Dendritic cell treated with granulocyte-macrophage colony-stimulating factor and Interleukin-4, amounts not matched to agents 40 ng/mL and 50 ng/mL, for 4 days (primary cell): ENCODE results near the gene MAML2.

Source experiments
- H3K27ac Mint-ChIP-seq: one replicate; pipeline ENCODE4 v1.8.0; 2022; ENCODE audit warnings: mild to moderate bottlenecking, mixed read lengths
- H3K27me3 Mint-ChIP-seq: one replicate; pipeline ENCODE4 v1.8.0; 2022; ENCODE audit warnings: mild to moderate bottlenecking, mixed read lengths
- H3K36me3 Mint-ChIP-seq: one replicate; pipeline ENCODE4 v1.8.0; 2022; ENCODE audit warnings: low read depth, mixed read lengths
- H3K4me1 Mint-ChIP-seq: one replicate; pipeline ENCODE4 v1.8.0; 2022; ENCODE audit warnings: low read depth, mixed read lengths
- H3K4me3 Mint-ChIP-seq: one replicate; pipeline ENCODE4 v1.8.0; 2022; ENCODE audit warnings: mild to moderate bottlenecking, moderate library complexity, mixed read lengths
- H3K9me3 Mint-ChIP-seq: one replicate; pipeline ENCODE4 v1.8.0; 2022; ENCODE audit warnings: mixed read lengths
- intact Hi-C: fragments of 100-400 bp; cut with micrococcal nuclease; formaldehyde crosslinking; loops from one replicate; pipeline ENCODE4 v1.15.0; 2022

Gene MAML2

GRCh38 chr11:96008161-96008720 lies 334.8 kb downstream of the MAML2 start:
- Mint-ChIP-seq H3K4me3 (no peak overlapping the region), H3K27me3 (no peaks in the 10 kb centered on the region), H3K4me1 (peaks cover 11% of the 10 kb centered on the region), H3K36me3 (no peaks in the 10 kb centered on the region), H3K27ac (no peak overlapping the region), H3K9me3 (no peaks in the 10 kb centered on the region)
- intact Hi-C loops, result no loop called here

GRCh38 chr11:96006037-96006436 lies 337.0 kb downstream of the MAML2 start:
- Mint-ChIP-seq H3K9me3 (peaks cover 13% of the 10 kb centered on the region), H3K36me3 (no peaks in the 10 kb centered on the region), H3K27ac (no peak overlapping the region), H3K4me3 (no peak overlapping the region), H3K27me3 (no peaks in the 10 kb centered on the region), H3K4me1 (no peaks in the 10 kb centered on the region)
- intact Hi-C loops, result no loop called here

- H3K27ac Mint-ChIP-seq, result no peak overlapping the region
- intact Hi-C loops, result no loop called here
- no peaks in the 10 kb centered on the region for H3K36me3 Mint-ChIP-seq
- no peak overlapping the region for H3K4me3 Mint-ChIP-seq
- no peaks in the 10 kb centered on the region for H3K4me1 Mint-ChIP-seq
- H3K9me3 Mint-ChIP-seq, result peaks cover 13% of the 10 kb centered on the region
- H3K27me3 Mint-ChIP-seq, result no peaks in the 10 kb centered on the region
Measured at GRCh38 chr11:96004862-96005261, 338.1 kb downstream of the MAML2 start.

- Mint-ChIP-seq H3K9me3 (peaks cover 13% of the 10 kb centered on the region), H3K36me3 (no peaks in the 10 kb centered on the region), H3K4me3 (no peak overlapping the region), H3K27me3 (no peaks in the 10 kb centered on the region), H3K27ac (no peak overlapping the region), H3K4me1 (no peaks in the 10 kb centered on the region)
- intact Hi-C loops, result no loop called here
Measured at GRCh38 chr11:96002754-96003290, 340.2 kb downstream of the MAML2 start.

- Mint-ChIP-seq H3K27ac (no peak overlapping the region), H3K9me3 (peaks cover 13% of the 10 kb centered on the region), H3K4me3 (no peak overlapping the region), H3K36me3 (no peaks in the 10 kb centered on the region), H3K27me3 (no peaks in the 10 kb centered on the region), H3K4me1 (no peaks in the 10 kb centered on the region)
- intact Hi-C loops, result no loop called here
Measured at GRCh38 chr11:96002339-96002738, 340.7 kb downstream of the MAML2 start.

GRCh38 chr11:96001037-96001436 lies 342.0 kb downstream of the MAML2 start:
- H3K27me3 Mint-ChIP-seq, result no peaks in the 10 kb centered on the region
- H3K36me3 Mint-ChIP-seq, result no peaks in the 10 kb centered on the region
- no peak overlapping the region for H3K27ac Mint-ChIP-seq
- H3K4me3 Mint-ChIP-seq, result no peak overlapping the region
- H3K4me1 Mint-ChIP-seq, result no peaks in the 10 kb centered on the region
- H3K9me3 Mint-ChIP-seq, result peaks cover 13% of the 10 kb centered on the region
- intact Hi-C loops, result no loop called here

- intact Hi-C loops, result no loop called here
- Mint-ChIP-seq H3K27ac (no peak overlapping the region), H3K4me3 (no peak overlapping the region), H3K36me3 (no peaks in the 10 kb centered on the region), H3K9me3 (peaks cover 13% of the 10 kb centered on the region), H3K27me3 (no peaks in the 10 kb centered on the region), H3K4me1 (no peaks in the 10 kb centered on the region)
Measured at GRCh38 chr11:95999711-96000406, 343.1 kb downstream of the MAML2 start.

GRCh38 chr11:95996621-95997235 lies 346.3 kb downstream of the MAML2 start:
- no peaks in the 10 kb centered on the region for H3K4me1 Mint-ChIP-seq
- H3K9me3 Mint-ChIP-seq, result no peaks in the 10 kb centered on the region
- no peaks in the 10 kb centered on the region for H3K36me3 Mint-ChIP-seq
- H3K27ac Mint-ChIP-seq, result no peak overlapping the region
- H3K27me3 Mint-ChIP-seq, result no peaks in the 10 kb centered on the region
- H3K4me3 Mint-ChIP-seq, result no peak overlapping the region
- intact Hi-C loops, result no loop called here

- Mint-ChIP-seq H3K27ac (no peak overlapping the region), H3K9me3 (no peaks in the 10 kb centered on the region), H3K27me3 (no peaks in the 10 kb centered on the region), H3K4me3 (no peak overlapping the region), H3K4me1 (no peaks in the 10 kb centered on the region), H3K36me3 (no peaks in the 10 kb centered on the region)
- intact Hi-C loops, result no loop called here
Measured at GRCh38 chr11:95994329-95994728, 348.7 kb downstream of the MAML2 start.

- intact Hi-C loops, result no loop called here
- Mint-ChIP-seq H3K9me3 (no peaks in the 10 kb centered on the region), H3K27me3 (no peaks in the 10 kb centered on the region), H3K4me3 (no peak overlapping the region), H3K27ac (no peak overlapping the region), H3K4me1 (no peaks in the 10 kb centered on the region), H3K36me3 (no peaks in the 10 kb centered on the region)
Measured at GRCh38 chr11:95993438-95994298, 349.3 kb downstream of the MAML2 start.

GRCh38 chr11:95991545-95991944 lies 351.4 kb downstream of the MAML2 start:
- H3K4me3 Mint-ChIP-seq, result no peak overlapping the region
- H3K9me3 Mint-ChIP-seq, result no peaks in the 10 kb centered on the region
- H3K4me1 Mint-ChIP-seq, result no peaks in the 10 kb centered on the region
- no peak overlapping the region for H3K27ac Mint-ChIP-seq
- no peaks in the 10 kb centered on the region for H3K27me3 Mint-ChIP-seq
- H3K36me3 Mint-ChIP-seq, result no peaks in the 10 kb centered on the region
- intact Hi-C loops, result no loop called here

- intact Hi-C loops, result no loop called here
- no peak overlapping the region for H3K27ac Mint-ChIP-seq
- H3K4me1 Mint-ChIP-seq, result no peaks in the 10 kb centered on the region
- no peaks in the 10 kb centered on the region for H3K36me3 Mint-ChIP-seq
- no peaks in the 10 kb centered on the region for H3K27me3 Mint-ChIP-seq
- no peak overlapping the region for H3K4me3 Mint-ChIP-seq
- no peaks in the 10 kb centered on the region for H3K9me3 Mint-ChIP-seq
Measured at GRCh38 chr11:95991101-95991500, 351.9 kb downstream of the MAML2 start.

- intact Hi-C loops, result no loop called here
- Mint-ChIP-seq H3K9me3 (no peaks in the 10 kb centered on the region), H3K4me1 (no peaks in the 10 kb centered on the region), H3K27ac (no peak overlapping the region), H3K36me3 (peaks cover 6% of the 10 kb centered on the region), H3K27me3 (no peaks in the 10 kb centered on the region), H3K4me3 (no peak overlapping the region)
Measured at GRCh38 chr11:95989780-95990179, 353.2 kb downstream of the MAML2 start.

- intact Hi-C loops, result no loop called here
- Mint-ChIP-seq H3K4me3 (no peak overlapping the region), H3K36me3 (peaks cover 10% of the 10 kb centered on the region), H3K27me3 (no peaks in the 10 kb centered on the region), H3K27ac (no peak overlapping the region), H3K9me3 (no peaks in the 10 kb centered on the region), H3K4me1 (no peaks in the 10 kb centered on the region)
Measured at GRCh38 chr11:95989076-95989605, 353.9 kb downstream of the MAML2 start.
